HG02943 (cell line): ENCODE measurements around the gene NEDD4.
"Not testable (repeated sequence)": the region's sequence is repeated elsewhere in the genome, so short reads cannot be mapped to it uniquely, and the experiment has no call there.

Experiments
- ATAC-seq: cut with Tn5 transposase; IDR thresholded peaks from one replicate; pipeline ENCODE4 v1.9.1; 2021; ENCODE audit warnings: mild to moderate bottlenecking, low read depth, moderate library complexity; ENCODE audit not compliant: unreplicated experiment

The NEDD4 gene

GRCh38 chr15:55835866-55836265 is 157.5 kb downstream of the NEDD4 start:
- no peak for ATAC-seq

- no peak for ATAC-seq
These were observed 159.1 kb downstream of the NEDD4 start for GRCh38 chr15:55834331-55834730.

- ATAC-seq = no peak
These were observed 163.6 kb downstream of the NEDD4 start for GRCh38 chr15:55829826-55830225.

- ATAC-seq = no peak
These were observed 165.5 kb downstream of the NEDD4 start for GRCh38 chr15:55827955-55828354.

GRCh38 chr15:55827204-55827603 is 166.2 kb downstream of the NEDD4 start:
- no peak for ATAC-seq

- no peak for ATAC-seq
These were observed 168.4 kb downstream of the NEDD4 start for GRCh38 chr15:55824857-55825613.

GRCh38 chr15:55823699-55824340 is 169.6 kb downstream of the NEDD4 start:
- no peak for ATAC-seq

- no peak for ATAC-seq
These were observed 170.2 kb downstream of the NEDD4 start for GRCh38 chr15:55823191-55823670.

GRCh38 chr15:55821740-55822139 is 171.7 kb downstream of the NEDD4 start:
- ATAC-seq = not testable (repeated sequence)

GRCh38 chr15:55820043-55820442 is 173.4 kb downstream of the NEDD4 start:
- ATAC-seq = no peak

- no peak for ATAC-seq
These were observed 173.9 kb downstream of the NEDD4 start for GRCh38 chr15:55819397-55820034.

- no peak for ATAC-seq
These were observed 177.4 kb downstream of the NEDD4 start for GRCh38 chr15:55816017-55816416.

GRCh38 chr15:55802600-55803376 is 190.6 kb downstream of the NEDD4 start:
- no peak for ATAC-seq

GRCh38 chr15:55800216-55800615 is 193.2 kb downstream of the NEDD4 start:
- ATAC-seq = no peak

- no peak for ATAC-seq
These were observed 193.9 kb downstream of the NEDD4 start for GRCh38 chr15:55799291-55800212.

GRCh38 chr15:55796321-55796965 is 197.0 kb downstream of the NEDD4 start:
- ATAC-seq = no peak

GRCh38 chr15:55795031-55795430 is 198.4 kb downstream of the NEDD4 start:
- ATAC-seq = no peak

- ATAC-seq = no peak
These were observed 201.6 kb downstream of the NEDD4 start for GRCh38 chr15:55791551-55792400.
